GM18909 (cell line): ENCODE results near the gene CEMIP.

Experiments
- ATAC-seq: cut with Tn5 transposase; IDR thresholded peaks from one replicate; pipeline ENCODE4 v1.9.1; 2021; ENCODE audit warnings: mild to moderate bottlenecking; ENCODE audit not compliant: unreplicated experiment, poor library complexity

The CEMIP gene

GRCh38 chr15:80778964-80779657, at the start of gene CEMIP:
Gene CEMIP, plus strand, starts transcription at chr15:80779370. Its CDS starts 94,510 bp downstream, at chr15:80873880.
- no peak for ATAC-seq

GRCh38 chr15:80730387-80730786, 48.8 kb upstream of the CEMIP start:
- ATAC-seq = no peak

- no peak for ATAC-seq
Measured at GRCh38 chr15:80730926-80731325, 48.2 kb upstream of the CEMIP start.

GRCh38 chr15:80732167-80732566, 47.0 kb upstream of the CEMIP start:
- no peak for ATAC-seq

GRCh38 chr15:80732818-80733217, 46.4 kb upstream of the CEMIP start:
- ATAC-seq = no peak

GRCh38 chr15:80733460-80733859, 45.7 kb upstream of the CEMIP start:
- ATAC-seq = no peak

- ATAC-seq = no peak
Measured at GRCh38 chr15:80735344-80735743, 43.8 kb upstream of the CEMIP start.

- ATAC-seq = no peak
Measured at GRCh38 chr15:80736560-80736959, 42.6 kb upstream of the CEMIP start.

GRCh38 chr15:80739919-80740318, 39.3 kb upstream of the CEMIP start:
- no peak for ATAC-seq

- no peak for ATAC-seq
Measured at GRCh38 chr15:80742081-80742480, 37.1 kb upstream of the CEMIP start.

GRCh38 chr15:80743189-80743833, 35.9 kb upstream of the CEMIP start:
- no peak for ATAC-seq

GRCh38 chr15:80744415-80744814, 34.8 kb upstream of the CEMIP start:
- no peak for ATAC-seq

GRCh38 chr15:80744826-80745225, 34.3 kb upstream of the CEMIP start:
- no peak for ATAC-seq

GRCh38 chr15:80745888-80746287, 33.3 kb upstream of the CEMIP start:
- ATAC-seq = no peak

- ATAC-seq = no peak
Measured at GRCh38 chr15:80747317-80748053, 31.7 kb upstream of the CEMIP start.

GRCh38 chr15:80749589-80749988, 29.6 kb upstream of the CEMIP start:
- no peak for ATAC-seq

GRCh38 chr15:80750575-80750974, 28.6 kb upstream of the CEMIP start:
- no peak for ATAC-seq

- no peak for ATAC-seq
Measured at GRCh38 chr15:80752204-80752603, 27.0 kb upstream of the CEMIP start.

- no peak for ATAC-seq
Measured at GRCh38 chr15:80753161-80753560, 26.0 kb upstream of the CEMIP start.

- no peak for ATAC-seq
Measured at GRCh38 chr15:80754014-80754413, 25.2 kb upstream of the CEMIP start.

GRCh38 chr15:80755885-80756284, 23.3 kb upstream of the CEMIP start:
- ATAC-seq = no peak
